Parietal lobe (tissue), 1 donor: ENCODE results near the gene METTL27. TPM values are rescaled to one million over a fixed set of nuclear protein-coding genes. Genes with fewer than 3 reads are reported as not detected.

Experiments
- total RNA-seq: library from RNA; depleted of rRNA; stranded (reverse); fragments of >200 nt; gene quantifications from one replicate; pipeline ENCODE4 v1.2.3, GENCODE V29; 2014

Gene METTL27, protein sequence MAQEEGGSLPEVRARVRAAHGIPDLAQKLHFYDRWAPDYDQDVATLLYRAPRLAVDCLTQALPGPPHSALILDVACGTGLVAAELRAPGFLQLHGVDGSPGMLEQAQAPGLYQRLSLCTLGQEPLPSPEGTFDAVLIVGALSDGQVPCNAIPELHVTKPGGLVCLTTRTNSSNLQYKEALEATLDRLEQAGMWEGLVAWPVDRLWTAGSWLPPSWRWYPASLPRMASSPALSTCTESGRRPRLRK
- 0.94 TPM for total RNA-seq

DNA sequence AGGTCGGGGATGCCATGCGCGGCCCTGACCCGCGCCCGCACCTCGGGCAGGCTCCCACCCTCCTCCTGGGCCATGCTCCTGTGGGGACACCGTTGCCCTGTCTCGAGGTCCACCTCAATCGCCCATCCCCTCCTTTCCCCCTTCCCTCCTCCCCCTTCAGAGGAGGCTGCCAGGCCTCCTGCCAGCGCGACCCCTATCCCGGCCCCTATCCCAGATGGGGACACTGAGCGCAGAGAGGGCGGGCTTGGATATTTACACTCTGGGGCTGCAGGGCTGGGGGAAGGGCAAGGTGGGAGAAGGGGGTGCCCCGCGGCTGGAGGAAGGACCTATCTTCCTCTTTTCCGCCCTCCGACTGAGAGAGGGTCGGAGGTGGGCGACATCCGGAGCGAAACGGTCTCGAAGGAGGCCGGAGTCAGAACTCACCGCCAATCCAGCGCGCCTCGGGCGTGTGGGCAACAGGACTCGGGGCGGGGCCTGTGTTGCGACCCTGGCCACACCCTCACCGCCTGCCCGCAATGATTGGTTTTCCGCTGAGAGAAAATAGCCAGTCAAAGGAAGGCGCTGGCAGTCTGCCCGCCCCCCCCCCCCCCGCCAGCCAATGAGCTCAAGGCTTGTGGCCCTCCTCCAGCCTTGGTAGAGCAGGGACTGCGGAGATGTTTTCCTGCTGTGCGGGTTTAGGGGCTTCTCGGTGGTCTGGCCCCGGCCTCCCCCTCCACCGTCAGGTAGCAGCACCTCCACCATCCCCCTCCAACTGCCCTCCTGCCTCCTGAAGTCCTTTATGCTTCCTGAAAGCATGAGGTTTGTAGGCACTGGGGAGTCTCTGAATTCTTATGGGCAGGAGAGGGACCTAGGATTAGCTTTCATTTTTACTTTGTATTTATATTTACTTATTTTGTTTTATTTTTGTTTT is at the start of gene METTL27:
Gene METTL27 (minus strand): TSS at position 450 of the 910 bp plus-strand sequence. CDS start 376 bp downstream, at position 74.

DNA sequence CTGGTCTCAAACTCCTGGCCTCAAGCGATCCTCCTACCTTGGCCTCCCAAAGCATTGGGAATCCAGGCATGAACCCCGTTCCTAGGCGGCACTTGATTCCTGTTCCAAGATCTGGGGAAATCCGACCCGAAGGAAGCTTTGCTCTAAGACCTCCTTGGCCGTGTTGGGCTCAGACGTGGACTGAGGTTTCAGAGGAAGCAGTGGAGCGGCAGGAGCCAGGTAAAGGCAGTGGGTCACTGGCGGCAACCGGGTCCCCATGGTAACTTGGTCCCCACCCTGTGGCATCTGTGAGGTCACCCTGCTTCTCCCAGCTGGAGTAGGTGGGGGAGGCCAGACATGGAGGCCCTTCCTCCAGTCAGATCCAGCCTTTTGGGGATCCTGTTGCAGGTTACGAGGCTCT is 18.5 kb upstream of the METTL27 start, which contains the start of gene TMEM270:
Gene TMEM270 (plus strand): TSS at position 301 of the 400 bp plus-strand sequence. CDS start 36 bp downstream, at position 337.

DNA sequence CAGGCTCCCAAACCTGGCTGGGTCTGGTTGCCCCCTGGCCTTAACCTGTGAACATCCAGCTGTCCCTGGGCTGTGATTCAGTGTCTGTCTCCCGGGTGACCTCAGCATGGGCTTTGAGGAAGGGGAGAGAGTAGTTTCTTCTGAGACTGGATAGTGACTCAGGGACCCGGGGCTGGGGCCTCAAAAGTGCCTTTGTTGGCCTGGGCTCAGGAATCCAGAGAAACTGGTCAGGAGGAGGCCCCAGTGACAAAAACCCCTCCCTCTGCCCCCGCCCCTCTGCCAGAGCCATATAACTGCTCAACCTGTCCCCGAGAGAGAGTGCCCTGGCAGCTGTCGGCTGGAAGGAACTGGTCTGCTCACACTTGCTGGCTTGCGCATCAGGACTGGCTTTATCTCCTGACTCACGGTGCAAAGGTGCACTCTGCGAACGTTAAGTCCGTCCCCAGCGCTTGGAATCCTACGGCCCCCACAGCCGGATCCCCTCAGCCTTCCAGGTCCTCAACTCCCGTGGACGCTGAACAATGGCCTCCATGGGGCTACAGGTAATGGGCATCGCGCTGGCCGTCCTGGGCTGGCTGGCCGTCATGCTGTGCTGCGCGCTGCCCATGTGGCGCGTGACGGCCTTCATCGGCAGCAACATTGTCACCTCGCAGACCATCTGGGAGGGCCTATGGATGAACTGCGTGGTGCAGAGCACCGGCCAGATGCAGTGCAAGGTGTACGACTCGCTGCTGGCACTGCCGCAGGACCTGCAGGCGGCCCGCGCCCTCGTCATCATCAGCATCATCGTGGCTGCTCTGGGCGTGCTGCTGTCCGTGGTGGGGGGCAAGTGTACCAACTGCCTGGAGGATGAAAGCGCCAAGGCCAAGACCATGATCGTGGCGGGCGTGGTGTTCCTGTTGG is 11.4 kb downstream of the METTL27 start, which contains the start of gene CLDN4:
Gene CLDN4 (plus strand): TSS at position 316 of the 903 bp plus-strand sequence. CDS start 206 bp downstream, at position 522.

Other genes starting within 250 kb of the METTL27 start
- gene MLXIPL, start 218.0 kb downstream of the METTL27 start, total RNA-seq = under 0.01 TPM
- gene VPS37D, start 174.7 kb downstream of the METTL27 start, total RNA-seq = 19.4 TPM
- 4.4 TPM for gene DNAJC30, start 159.1 kb downstream of the METTL27 start, total RNA-seq
- 24.4 TPM for gene BUD23, start 158.9 kb downstream of the METTL27 start, total RNA-seq
- gene STX1A, start 122.8 kb downstream of the METTL27 start, total RNA-seq = 74.5 TPM
- 7.5 TPM for gene ABHD11, start 103.7 kb downstream of the METTL27 start, total RNA-seq
- not detected for gene CLDN3, start 72.2 kb downstream of the METTL27 start, total RNA-seq
- gene CLDN4, start 11.5 kb downstream of the METTL27 start, total RNA-seq = 0.63 TPM
- not detected for gene TMEM270, start 18.6 kb upstream of the METTL27 start, total RNA-seq
- 6.9 TPM for gene ELN, start 185.7 kb upstream of the METTL27 start, total RNA-seq
- 21.9 TPM for gene LIMK1, start 241.3 kb upstream of the METTL27 start, total RNA-seq